ENCODE measurements around the gene C5AR1.
"Not testable (repeated sequence)": the region's sequence is repeated elsewhere in the genome, so short reads cannot be mapped to it uniquely, and the experiment has no call there.

C5AR1 gene

DNA sequence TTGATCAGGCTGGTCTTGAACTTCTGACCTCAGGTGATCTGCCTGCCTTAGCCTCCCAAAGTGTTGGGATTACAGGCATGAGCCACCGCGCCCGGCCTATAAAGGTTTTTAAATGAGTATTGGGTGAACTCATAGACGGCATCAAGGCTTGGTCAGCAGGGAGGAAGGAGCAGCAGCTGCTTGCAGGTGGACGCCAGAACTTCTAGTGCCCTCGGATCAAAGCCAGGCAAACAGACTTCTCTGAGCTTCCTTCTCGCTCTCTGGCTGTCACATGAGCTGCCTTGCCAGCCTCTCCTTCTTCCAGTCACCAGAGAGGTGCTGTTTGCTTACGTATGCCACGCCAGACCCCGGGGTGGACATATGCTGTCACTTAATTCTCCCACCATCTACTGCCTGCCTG lies 55.8 kb downstream of the C5AR1 start:
- DNase-seq (ENCODE audit: low read depth in 2 of 2), result not testable (repeated sequence)

DNA sequence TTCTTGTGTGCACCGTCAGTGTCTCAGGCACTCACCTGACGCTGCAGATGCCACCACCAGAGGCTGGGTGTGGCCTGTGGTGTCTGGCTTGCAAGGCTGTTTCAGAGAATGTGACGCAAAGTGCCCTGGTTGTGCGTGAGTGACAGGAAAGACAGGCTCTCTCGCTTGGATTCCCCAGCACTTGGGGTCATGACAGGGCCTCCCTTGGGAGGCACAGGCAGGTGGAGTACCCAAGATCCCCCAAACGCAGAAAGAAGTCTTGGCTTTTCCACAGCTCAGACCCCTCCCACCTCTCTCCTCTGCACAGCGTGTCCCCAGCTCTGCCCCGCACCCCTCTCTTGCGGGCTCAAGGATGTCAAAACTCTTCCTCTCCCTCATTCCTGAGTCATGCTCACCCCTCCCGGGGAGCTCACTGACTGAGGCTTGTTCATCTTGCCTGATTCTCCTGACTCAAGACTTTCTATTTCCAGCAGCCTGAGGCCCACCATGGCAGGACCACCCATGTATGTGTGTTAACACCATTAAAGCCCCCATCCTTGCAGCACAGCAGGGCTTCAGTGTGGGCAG lies 60.5 kb downstream of the C5AR1 start:
- DNase-seq (ENCODE audit: low read depth in 2 of 2), result no peak

DNA sequence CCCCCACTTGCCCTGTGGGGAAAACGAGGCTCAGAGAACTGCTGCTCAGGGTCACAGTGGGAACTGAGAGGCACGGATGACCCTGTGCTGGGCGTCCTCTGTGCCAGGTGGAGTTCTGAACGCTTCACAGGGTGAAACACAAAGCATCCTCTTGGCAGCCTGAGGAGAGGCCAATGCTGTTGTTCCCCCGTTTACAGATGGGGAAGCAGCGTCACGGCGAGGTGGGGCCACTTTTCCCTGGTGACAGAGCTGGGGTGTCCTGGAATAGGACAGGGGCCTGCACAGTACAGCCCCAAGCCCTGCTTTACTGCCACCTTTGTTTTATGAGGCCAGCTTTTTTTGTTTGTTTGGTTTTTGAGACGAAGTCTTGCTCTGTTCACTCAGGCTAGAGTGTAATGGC lies 61.6 kb downstream of the C5AR1 start:
- no peak for DNase-seq (ENCODE audit: low read depth in 2 of 2)

Measured in stimulated activated CD8-positive, alpha-beta memory T cell treated with anti-CD3 and anti-CD28 coated beads, Interleukin-2, amount 100 ng/mL, for 1 hour (primary cell).